ENCODE measurements around the gene KCNK3.
"Not testable (repeated sequence)": the region's sequence is repeated elsewhere in the genome, so short reads cannot be mapped to it uniquely, and the experiment has no call there.

The KCNK3 gene

DNA sequence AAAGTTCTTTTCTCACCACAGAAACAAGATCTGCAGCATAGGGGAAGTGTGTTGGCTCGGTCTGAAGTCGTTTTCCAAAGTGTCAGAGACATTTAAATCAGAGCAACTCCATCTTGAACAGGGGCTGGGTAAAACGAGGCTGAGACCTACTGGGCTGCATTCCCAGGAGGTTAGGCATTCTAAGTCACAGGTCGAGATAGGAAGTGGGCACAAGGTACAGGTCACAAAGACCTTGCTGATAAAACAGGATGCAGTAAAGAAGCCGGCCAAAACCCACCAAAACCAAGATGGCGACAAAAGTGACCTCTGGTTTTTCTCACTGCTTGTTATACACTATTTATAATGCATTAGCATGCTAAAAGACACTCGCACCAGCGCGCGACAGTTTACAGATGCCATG lies 68.5 kb downstream of the KCNK3 start:
- not testable (repeated sequence) for DNase-seq

DNA sequence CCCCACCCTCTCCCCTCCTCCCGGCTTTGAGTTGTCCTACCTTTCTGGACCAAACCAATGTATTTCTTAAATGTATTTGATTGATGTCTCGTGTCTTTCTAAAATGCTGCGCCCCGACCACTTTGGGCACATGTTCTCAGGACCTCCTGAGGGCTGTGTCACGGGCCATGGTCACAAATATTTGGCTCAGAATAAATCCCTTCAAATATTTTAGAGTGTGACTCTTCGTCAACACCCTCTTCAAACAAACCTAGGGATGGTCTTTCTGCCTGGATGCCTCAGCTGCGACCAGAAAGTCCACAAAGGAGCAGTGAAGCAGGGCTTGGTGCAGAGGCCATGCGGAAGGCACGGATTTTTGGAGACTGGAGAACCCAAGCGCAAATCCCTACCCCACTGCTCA lies 70.5 kb downstream of the KCNK3 start:
- no peak for DNase-seq

DNA sequence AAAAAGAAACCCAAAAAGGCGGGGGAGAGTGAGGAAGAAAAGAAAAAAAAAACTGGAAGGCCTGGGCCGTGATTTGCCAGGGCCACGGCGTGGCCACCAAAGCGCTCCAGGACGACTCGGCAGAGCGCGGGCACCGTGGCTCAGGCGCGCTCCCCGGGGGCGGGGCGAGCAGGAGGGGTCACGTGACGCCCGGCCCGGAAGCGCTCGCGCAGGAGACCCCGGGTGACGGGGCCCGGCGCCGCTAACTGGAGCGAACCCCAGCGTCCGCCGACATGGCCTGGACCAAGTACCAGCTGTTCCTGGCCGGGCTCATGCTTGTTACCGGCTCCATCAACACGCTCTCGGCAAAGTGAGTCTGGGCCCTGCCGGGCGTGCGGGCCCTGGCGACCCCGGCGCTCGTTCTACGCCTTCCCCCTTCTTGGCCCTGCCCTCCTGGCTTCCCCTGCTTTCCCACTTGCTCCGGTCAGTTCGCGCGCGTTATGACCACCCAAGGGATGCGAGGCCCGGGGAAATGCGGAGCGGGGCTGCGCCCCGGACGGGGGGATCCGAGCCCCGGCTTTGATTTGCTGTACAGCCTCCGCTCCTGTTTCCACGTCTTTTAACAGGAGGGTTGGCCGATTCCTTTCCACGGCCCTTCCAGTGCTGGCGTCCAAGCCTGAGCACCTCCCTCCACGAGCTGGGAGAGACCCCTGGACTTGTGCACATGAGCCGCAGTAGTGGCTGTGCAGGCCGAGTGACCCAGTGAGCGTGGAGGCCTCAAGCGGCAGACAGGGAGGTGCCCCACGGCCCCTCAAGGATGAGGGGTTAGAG lies 71.8 kb downstream of the KCNK3 start, which contains the start of gene SLC35F6:
Gene SLC35F6, plus strand, starts transcription at position 207 of the 810 bp plus-strand sequence. Its CDS starts 66 bp downstream, at position 273.
- DNase-seq = peak; percentile 57

DNA sequence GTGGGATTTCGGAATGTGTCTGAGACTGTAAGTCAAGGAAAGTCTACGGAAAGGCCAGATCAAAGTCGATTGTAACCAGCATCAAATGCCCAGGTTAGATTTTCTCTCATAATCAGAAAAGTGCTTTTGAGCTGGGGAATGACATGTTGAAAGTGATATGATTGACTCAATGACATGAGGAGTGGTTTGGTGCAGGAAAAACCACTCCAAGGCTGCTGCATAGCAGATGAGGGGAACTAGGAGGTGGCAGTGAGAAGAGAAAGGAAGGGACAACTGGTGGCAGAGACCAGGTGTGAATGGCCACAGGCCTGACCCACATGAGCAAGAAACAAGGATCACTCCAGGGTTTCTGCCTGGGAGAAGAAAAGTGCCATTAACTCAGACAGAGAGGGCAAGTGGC lies 72.4 kb downstream of the KCNK3 start:
- DNase-seq = no peak

DNA sequence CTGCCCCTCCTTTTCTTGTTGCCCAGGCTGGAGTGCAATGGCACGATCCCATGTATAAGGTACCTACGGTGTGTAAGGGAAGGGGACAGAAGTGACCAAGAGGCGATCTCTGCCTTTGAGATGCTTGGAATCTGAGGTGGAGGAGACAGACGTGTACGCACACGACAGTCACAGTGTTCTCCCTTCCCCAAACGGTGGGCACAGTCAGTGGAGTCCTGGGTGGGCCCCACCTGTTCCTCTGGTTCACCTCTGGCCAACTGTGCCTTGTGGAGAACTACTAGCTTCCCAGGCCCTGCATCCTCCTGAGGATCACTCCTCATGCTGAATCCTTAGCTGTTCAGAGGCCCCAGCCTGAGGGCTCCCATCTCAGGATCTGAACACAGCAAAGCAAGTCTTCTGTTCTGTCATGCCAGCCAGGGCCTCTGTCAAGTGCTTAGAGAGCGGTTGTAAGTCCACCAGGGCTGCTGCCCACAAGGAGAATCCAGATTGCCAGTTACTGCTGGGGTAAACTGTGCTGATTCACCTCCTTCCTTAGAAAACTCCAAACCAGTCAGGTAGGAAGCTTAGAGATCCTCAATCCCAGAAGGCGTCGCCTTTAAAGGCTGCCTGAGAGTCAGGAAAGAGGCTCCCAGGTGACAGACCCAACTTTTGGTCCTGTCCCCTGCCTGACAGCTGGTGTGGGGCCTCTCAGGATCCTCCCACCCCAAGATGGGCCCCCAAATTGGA lies 73.1 kb downstream of the KCNK3 start:
- no peak for DNase-seq

DNA sequence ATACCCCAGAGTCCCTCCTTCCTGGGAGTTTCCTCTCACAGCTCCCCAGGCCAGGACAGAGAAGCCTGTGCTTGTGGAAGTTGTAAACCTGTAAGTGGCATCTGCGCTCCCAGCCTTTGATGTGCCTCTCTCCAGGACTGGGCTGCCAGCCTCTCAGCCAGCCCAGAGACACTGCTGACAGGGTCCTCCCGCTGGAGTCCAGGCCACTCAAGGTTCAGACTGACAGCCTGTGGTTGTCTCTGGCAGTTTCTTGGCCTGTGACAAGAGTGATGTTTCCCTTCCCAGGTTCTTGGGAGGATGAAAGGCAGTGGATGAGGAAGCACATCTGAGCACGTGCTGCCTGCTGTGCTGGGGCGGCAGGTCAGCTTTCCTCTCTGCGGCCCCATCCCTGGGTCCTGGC lies 74.6 kb downstream of the KCNK3 start:
- no peak for DNase-seq

DNA sequence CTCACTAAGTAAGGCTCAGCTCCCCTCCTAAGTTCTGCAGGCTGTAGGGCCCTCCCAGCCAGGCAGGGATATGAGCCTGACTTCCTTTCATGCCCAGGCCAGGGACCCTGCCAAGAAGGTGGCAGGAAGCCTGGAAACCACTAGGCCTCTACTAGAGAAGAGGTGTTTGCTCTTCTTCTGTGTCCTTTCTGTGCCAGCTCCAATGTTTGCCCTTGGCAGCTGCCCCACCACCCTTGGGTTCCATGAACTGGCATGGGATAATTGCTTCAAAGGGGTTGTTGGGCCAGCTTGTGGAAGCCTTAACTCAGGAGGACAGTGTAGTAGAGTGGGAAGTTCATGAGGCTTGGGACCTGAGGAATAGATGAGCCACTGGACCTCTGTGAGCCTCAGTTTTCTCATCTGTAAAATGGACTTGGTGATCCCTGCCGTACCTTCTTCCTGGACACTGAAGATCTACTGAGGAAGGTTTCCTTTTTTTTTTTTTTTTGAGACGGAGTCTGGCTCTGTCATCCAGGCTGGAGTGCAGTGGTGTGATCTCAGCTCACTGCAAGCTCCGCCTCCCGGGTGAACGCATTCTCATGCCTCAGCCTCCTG lies 75.5 kb downstream of the KCNK3 start:
- no peak for DNase-seq

DNA sequence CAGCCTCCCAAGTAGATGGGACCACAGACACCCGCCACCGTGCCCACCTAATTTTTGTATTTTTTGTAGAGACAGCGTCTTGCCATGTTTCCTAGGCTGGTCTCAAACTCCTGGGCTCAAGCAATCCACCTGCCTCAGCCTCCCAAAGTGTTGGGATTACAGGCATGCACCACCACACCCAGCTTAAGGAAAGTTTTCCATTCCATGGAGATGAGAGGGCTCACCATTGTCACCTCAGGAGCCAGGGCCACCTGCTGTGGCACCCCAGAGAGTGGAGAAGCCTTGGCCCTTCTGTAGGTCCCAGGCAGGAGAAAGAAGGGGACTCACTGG lies 76.2 kb downstream of the KCNK3 start:
- no peak for DNase-seq

DNA sequence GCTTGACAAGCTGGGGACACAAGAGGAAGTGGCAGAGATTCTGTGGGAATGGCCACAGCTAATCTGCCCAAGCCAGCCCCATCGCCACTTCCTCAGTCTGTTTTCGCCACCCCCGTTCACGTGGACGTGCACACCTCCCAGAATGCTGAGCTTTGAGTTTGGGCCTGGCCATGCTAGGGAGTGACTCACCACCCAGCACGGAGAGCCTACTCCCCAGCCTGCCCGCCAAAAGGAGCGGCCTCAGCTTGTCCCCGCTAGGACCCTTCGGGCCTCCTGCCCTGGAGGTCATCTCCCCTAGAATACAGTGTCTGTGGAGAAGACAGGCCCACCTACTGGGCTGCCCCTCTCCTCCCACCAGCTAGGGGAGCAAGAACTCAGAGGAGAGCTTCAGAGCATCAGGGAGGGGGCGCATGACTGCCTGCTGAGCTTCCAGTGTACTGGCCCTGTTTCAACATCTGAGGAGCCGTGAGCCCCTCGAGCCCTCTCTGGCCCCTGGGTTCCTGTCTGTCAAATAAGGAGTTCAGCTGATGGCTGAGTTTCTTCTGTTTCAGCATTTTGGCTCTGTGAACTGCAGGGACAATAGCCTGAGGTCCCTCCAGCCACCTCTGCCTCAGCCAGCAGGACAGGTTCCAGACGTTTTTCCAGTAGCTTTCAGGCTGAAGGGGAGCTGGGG lies 76.7 kb downstream of the KCNK3 start:
- no peak for DNase-seq

DNA sequence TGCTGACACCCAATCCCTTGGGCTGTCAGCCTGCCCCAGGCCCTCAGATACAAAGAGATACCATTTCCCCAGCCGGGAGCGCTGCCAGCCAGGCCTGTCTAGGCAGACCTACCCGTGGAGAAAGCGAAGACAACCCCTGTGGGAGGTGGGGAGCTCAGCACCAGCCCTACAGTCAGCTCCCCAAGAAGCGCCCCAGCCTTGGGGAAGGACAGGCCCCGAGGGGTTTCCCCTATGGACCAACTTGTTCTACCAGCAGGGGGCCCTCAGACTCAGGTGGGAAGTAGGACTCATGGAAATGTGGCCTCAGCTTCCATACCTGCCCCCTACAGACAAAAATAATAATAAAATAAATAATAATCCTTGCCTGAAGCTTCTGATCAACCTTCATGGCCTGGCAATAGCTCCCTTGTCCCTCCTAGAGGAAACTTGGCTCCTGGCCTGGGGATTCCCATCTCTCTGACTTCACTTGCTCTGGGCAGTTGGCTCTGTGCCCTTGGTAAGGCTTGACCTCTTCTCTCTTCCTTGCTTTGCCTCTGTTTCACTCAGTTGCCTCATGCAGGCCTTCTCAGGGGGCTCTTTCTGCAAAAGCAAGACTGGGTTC lies 78.6 kb downstream of the KCNK3 start:
- DNase-seq = peak; percentile 52

DNA sequence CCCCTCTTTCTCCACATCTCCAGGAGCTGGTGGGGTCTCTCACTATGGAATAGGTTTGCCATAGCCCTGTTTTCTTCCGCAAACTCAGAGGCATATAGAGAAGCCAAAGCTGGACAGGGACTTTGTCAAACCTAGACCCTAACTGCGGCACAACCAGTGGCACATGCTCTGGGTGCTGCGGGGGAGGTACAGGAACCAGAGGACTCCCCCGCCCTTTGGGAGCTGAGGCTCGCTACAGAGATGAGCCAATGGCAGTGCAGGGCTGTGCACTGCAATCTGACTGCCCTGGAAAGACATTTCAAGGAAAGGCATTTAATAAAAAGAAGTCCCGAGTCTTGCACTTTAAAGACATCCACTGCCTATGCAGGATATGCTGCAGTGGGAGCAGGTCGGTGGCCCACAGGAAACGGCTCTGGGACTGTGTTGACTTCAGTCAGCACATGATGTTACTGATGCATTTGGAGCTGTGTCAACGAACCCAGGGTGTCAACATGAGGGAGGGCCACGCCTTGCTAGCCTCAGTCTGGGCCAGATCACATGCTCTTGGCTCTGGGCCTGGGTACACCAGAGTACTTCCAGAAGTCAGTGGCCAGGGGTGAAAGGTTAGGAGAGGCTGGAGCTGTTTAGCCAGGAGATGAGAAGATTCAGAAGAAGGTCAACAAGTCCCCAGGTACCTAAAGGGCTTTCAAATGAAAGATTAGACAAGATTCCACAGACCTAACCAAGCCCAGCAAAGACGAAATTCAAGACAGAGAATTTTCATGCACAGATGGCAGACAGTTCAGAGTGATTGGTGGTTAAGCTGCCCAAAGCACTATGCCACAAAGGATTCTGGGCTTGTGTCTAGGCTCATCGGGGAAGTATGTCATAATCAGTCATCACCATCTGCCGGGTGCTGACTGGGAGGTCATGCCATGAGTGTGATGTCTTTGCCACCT lies 79.8 kb downstream of the KCNK3 start:
- DNase-seq = no peak

DNA sequence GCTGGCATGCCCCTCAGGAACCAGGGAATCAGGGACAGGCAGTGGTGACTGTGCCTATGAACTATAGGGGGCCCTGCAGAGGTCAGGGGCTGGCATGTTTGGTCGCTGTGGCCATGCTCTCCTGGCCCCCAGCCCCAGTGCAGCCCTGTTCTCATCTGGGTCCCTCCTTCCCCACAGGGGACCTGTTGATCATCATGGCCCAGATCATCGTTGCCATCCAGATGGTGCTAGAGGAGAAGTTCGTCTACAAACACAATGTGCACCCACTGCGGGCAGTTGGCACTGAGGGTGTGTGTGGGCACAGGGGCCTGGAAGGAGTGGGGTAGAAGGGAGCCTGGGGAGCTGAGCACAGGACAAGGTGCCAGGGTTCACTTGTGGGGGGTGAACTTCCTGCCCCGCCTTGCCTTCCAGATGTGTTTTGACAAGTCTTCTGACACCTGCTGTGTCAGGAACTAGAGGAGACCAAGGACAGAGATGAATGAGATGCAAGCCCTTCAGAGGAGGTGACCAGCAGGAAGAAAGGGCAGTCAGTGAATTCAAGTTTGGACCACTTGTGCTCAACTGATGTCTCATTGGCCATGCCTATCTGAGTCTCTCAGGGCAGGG lies 83.8 kb downstream of the KCNK3 start:
- DNase-seq = no peak

DNA sequence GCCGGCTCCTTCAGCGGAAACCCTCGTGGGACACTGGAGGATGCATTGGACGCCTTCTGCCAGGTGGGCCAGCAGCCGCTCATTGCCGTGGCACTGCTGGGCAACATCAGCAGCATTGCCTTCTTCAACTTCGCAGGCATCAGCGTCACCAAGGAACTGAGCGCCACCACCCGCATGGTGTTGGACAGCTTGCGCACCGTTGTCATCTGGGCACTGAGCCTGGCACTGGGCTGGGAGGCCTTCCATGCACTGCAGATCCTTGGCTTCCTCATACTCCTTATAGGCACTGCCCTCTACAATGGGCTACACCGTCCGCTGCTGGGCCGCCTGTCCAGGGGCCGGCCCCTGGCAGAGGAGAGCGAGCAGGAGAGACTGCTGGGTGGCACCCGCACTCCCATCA lies 85.6 kb downstream of the KCNK3 start:
- DNase-seq = no peak

DNA sequence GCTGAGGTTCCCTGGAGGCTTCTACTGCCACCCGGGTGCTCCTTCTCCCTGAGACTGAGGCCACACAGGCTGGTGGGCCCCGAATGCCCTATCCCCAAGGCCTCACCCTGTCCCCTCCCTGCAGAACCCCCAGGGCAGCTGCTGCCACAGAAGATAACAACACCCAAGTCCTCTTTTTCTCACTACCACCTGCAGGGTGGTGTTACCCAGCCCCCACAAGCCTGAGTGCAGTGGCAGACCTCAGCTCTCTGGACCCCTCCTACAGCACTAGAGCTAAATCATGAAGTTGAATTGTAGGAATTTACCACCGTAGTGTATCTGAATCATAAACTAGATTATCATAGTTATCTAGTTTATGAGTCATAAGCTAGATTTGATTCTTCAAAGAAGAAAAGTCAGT lies 86.0 kb downstream of the KCNK3 start:
- no peak for DNase-seq

DNA sequence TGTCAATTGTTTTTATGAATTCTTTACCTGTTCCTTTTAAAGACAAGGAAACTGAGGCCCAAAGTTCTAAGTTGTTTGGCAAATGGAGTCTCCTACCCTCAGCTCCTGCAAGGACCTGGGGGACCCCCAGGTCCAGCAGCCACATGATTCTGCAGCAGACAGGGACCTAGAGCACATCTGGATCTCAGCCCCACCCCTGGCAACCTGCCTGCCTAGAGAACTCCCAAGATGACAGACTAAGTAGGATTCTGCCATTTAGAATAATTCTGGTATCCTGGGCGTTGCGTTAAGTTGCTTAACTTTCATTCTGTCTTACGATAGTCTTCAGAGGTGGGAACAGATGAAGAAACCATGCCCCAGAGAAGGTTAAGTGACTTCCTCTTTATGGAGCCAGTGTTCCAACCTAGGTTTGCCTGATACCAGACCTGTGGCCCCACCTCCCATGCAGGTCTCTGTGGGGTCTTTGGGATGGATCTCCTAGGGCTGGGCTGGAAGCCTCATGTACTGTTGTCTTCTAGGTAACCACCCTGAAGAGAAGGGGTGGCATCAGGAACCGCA lies 87.8 kb downstream of the KCNK3 start:
- DNase-seq = no peak

Measured in amniotic stem cell (primary cell).